Measurements from ENCODE around the gene IRF4.

IRF4 gene

GRCh38 chr6:353642-354614 is 37.6 kb upstream of the IRF4 start:
- DNase-seq = no peak

GRCh38 chr6:354631-355280 is 36.8 kb upstream of the IRF4 start:
- no peak for DNase-seq

- DNase-seq = no peak
These were observed 36.0 kb upstream of the IRF4 start for GRCh38 chr6:355373-356208.

GRCh38 chr6:356828-357251 is 34.7 kb upstream of the IRF4 start:
- DNase-seq = no peak

- DNase-seq = no peak
These were observed 34.2 kb upstream of the IRF4 start for GRCh38 chr6:357261-357790.

GRCh38 chr6:357791-358341 is 33.7 kb upstream of the IRF4 start:
- DNase-seq = no peak

GRCh38 chr6:358432-358831 is 33.1 kb upstream of the IRF4 start:
- DNase-seq = no peak

GRCh38 chr6:358847-359246 is 32.7 kb upstream of the IRF4 start:
- DNase-seq = no peak

GRCh38 chr6:359261-360035 is 32.1 kb upstream of the IRF4 start:
- no peak for DNase-seq

- DNase-seq = no peak
These were observed 31.2 kb upstream of the IRF4 start for GRCh38 chr6:360349-360748.

GRCh38 chr6:360764-361373 is 30.7 kb upstream of the IRF4 start:
- no peak for DNase-seq

GRCh38 chr6:361411-362132 is 30.0 kb upstream of the IRF4 start:
- no peak for DNase-seq

GRCh38 chr6:362231-362923 is 29.2 kb upstream of the IRF4 start:
- no peak for DNase-seq

- DNase-seq = no peak
These were observed 28.7 kb upstream of the IRF4 start for GRCh38 chr6:362924-363249.

GRCh38 chr6:363291-363690 is 28.3 kb upstream of the IRF4 start:
- DNase-seq = no peak

- no peak for DNase-seq
These were observed 27.6 kb upstream of the IRF4 start for GRCh38 chr6:363909-364308.

GRCh38 chr6:364609-365540 is 26.7 kb upstream of the IRF4 start:
- no peak for DNase-seq

GRCh38 chr6:365835-366234 is 25.7 kb upstream of the IRF4 start:
- DNase-seq = no peak

Measured in fibroblast of skin of scalp (primary cell).